GM23338 (cell line): Measurements from ENCODE around the gene EVC2.

Experiments
- ETS1 ChIP-seq: IDR thresholded peaks from 2 replicates; pipeline ENCODE4 v1.6.1; 2016; ENCODE audit warnings: antibody characterized with exemption
- EZH2 ChIP-seq: fragments of 200-600 bp; sonication (generic); IDR thresholded peaks from one replicate; pipeline ENCODE4 v1.8.0; 2017; ENCODE audit warnings: antibody characterized with exemption, mild to moderate bottlenecking, low read depth; ENCODE audit not compliant: unreplicated experiment
- EZH2phosphoT487 ChIP-seq: fragments of 200-600 bp; sonication (generic); IDR thresholded peaks from one replicate; pipeline ENCODE4 v1.8.1; 2018; ENCODE audit warnings: antibody characterized with exemption; ENCODE audit not compliant: unreplicated experiment
- NANOG ChIP-seq: IDR thresholded peaks from 2 replicates; pipeline ENCODE4 v1.6.1; 2016; ENCODE audit warnings: antibody characterized with exemption, borderline replicate concordance
- POLR2AphosphoS5 ChIP-seq: IDR thresholded peaks from 2 replicates; pipeline ENCODE4 v1.6.1; 2016; ENCODE audit warnings: antibody characterized with exemption, low read depth
- REST ChIP-seq: IDR thresholded peaks from one replicate; pipeline ENCODE4 v1.6.1; 2018; ENCODE audit warnings: antibody characterized with exemption; ENCODE audit not compliant: unreplicated experiment
- STAT1 ChIP-seq: IDR thresholded peaks from one replicate; pipeline ENCODE4 v1.6.1; 2016; ENCODE audit warnings: antibody characterized with exemption; ENCODE audit not compliant: unreplicated experiment
- ZNF114 ChIP-seq: fragments of 250-450 bp; sonication (Bioruptor Pico); IDR thresholded peaks from 2 replicates; pipeline ENCODE4 v1.5.0; 2020; ENCODE audit warnings: mild to moderate bottlenecking, moderate library complexity
- TF ChIP-seq, protein P1 (sequence below), 2 experiments: fragments of 200-600 bp in 1 of 2; sonication (generic) in 1 of 2; conservative IDR thresholded peaks; 2 replicates each; pipeline versions ENCODE4 v1.5.1 to v1.6.1; 2016 to 2017; ENCODE audit warnings: antibody characterized with exemption in 2 of 2, low read depth in 2 of 2, mild to moderate bottlenecking in 2 of 2, moderate library complexity in 1 of 2

DNA sequence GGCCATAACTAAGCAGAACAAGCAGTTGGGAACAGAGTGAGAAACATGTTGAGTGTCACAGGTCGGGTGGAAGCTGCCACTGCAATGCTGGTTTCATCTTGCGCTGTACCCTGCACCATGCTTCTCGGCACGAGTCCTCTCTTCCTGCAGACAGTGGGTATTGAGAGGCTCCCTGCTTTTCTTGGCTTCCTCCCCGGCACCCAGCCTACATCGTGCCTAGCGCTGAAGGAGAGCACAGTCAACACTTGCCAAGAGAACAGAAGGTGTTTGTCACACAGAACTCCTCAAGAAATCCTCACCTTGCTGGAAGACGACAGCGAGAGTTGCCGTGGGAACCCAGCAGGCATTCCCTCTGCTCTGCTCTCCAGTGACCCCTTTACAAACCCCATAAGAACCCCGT, 53.6 kb downstream of the EVC2 start:
- TF ChIP-seq, protein P1, sequence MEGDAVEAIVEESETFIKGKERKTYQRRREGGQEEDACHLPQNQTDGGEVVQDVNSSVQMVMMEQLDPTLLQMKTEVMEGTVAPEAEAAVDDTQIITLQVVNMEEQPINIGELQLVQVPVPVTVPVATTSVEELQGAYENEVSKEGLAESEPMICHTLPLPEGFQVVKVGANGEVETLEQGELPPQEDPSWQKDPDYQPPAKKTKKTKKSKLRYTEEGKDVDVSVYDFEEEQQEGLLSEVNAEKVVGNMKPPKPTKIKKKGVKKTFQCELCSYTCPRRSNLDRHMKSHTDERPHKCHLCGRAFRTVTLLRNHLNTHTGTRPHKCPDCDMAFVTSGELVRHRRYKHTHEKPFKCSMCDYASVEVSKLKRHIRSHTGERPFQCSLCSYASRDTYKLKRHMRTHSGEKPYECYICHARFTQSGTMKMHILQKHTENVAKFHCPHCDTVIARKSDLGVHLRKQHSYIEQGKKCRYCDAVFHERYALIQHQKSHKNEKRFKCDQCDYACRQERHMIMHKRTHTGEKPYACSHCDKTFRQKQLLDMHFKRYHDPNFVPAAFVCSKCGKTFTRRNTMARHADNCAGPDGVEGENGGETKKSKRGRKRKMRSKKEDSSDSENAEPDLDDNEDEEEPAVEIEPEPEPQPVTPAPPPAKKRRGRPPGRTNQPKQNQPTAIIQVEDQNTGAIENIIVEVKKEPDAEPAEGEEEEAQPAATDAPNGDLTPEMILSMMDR (conservative IDR thresholded peaks at IDR 0.05; ENCODE audit: low read depth in 2 of 2), result no peak
- TF ChIP-seq REST (no peak), POLR2AphosphoS5 (no peak), EZH2 (no peak), NANOG (no peak), EZH2phosphoT487 (no peak), ZNF114 (CRISPR knock-in tag) (no peak), ETS1 (no peak), STAT1 (no peak)
